ENCODE measurements around the gene ADAMTS6.
"Not testable (repeated sequence)": the region's sequence is repeated elsewhere in the genome, so short reads cannot be mapped to it uniquely, and the experiment has no call there.

ADAMTS6 gene

DNA sequence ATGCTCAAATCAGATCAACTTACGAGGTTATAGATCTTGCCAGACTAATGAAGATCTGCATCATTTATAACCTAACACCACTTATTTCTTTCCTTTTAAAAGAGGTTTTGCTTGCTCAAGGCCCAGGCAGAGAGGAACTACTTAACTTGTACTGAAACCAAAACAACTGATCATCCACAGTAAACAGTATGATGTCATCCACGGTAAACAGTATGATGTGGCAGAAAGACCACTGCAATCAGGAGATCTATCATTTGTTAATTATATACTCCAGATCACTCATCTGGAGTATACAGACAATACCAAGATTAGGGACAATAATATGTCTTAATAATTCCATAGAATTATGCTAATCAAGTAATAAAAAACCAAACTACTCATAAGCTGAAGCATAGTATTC lies 116.8 kb downstream of the ADAMTS6 start:
- DNase-seq (ENCODE audit: low read depth in 2 of 2): no peak

DNA sequence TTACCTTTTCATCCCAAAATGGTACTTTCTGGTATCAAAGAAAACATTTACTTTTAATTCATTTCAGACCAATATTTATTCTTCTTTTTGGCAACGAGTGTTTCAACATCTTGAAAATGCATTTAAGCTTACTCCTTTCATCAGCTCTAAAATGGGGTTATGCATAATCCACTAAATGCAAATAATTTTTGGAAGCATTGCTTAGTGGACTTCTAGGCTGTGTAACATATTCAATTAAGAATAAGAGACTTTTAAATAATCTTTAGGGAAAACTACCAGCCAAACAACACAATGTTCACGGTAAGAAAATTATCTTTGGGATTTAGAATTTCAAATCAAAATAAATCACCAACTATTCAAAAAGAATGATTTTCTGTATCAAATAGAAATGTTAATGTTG lies 118.2 kb downstream of the ADAMTS6 start:
- DNase-seq (ENCODE audit: low read depth in 2 of 2): no peak

DNA sequence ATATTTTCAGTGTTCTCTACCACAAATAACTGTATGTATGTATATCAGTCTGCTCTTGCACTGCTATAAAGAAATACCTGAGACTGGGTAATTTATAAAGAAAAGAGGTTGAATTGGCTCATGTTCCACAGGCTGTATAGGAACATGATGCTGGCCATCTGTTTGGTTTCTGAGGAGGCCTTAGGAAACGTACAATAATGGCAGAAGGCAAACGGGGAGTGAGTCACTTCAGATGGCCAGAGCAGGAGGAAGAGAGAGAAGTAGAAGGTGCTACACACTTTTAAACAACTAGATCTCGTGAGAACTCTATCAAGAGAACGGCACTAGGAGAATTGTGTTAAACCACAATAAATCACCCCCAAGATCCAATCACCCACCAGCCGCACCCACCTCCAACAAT lies 121.7 kb downstream of the ADAMTS6 start:
- DNase-seq (ENCODE audit: low read depth in 2 of 2): no peak

DNA sequence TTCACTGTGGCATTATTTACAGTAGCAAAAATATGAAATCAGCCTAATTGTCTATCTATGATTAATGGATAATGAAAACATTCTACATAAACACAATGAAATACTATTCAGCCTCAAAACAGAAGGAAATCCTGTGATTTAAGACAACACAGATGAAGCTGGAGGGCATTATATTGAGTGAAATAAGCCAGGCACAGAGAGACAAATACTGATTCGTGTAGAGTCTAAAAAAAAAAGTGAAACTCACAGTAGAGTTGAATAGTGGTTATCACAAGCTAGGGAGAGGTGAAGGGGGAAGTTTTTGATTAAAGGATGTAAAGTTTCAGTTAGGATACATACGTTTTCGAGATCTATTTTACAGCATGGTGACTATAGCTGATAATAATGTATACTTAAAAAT lies 122.2 kb downstream of the ADAMTS6 start:
- no peak for DNase-seq (ENCODE audit: low read depth in 2 of 2)

DNA sequence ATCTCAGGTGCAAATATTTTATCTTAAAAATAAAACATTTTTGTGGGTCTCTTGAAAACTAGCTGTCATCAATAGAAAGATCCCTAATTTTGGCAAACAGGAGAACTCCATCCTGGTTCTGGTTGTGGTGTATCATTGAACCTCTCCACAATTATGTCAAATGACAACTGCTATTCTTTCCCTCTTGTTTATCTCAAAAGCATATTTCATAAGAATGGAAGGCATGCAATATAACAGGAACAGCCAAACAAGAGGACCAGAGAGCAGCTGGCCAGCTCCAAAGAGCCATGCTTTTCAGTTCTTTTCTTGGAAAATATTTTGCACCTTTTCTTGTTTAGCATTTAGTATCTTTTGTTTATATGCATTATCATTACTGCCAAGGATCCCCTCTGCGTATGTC lies 125.4 kb downstream of the ADAMTS6 start:
- no peak for DNase-seq (ENCODE audit: low read depth in 2 of 2)

DNA sequence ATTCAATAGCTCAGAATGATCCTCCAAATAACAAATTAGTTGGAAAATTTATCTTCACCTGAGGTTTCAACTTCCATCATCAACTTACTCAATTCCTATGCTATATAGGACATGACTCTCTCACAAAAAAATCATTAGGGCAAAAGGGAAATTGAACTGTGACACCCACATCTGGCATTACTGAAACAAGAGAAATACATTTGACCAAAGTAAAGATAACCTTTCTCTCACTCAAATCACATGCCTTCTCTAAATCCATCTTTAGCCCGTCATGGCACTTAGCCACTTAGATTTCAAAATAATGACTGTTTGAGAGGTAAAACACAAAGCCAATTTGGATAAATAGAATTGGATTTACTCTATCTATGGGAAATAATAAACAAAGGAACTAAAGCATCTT lies 126.4 kb downstream of the ADAMTS6 start:
- DNase-seq (ENCODE audit: low read depth in 2 of 2): no peak

DNA sequence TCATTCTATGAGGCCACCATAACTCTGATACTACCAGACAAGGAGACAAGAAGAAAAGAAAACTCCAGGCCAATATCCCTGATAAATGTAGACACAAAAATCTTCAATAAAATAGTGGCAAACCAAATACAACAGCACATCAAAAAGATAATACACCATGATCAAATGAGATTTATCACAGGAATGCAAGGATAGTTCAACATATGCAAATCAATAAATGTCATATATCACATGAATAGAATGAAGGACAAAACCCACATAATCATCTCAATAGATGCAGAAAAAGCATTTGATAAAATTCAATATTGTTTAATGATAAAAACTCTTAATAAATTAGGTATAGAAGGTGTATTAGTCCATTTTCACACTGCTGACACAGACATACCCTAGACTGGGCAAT lies 139.9 kb downstream of the ADAMTS6 start:
- DNase-seq (ENCODE audit: low read depth in 2 of 2): no peak

DNA sequence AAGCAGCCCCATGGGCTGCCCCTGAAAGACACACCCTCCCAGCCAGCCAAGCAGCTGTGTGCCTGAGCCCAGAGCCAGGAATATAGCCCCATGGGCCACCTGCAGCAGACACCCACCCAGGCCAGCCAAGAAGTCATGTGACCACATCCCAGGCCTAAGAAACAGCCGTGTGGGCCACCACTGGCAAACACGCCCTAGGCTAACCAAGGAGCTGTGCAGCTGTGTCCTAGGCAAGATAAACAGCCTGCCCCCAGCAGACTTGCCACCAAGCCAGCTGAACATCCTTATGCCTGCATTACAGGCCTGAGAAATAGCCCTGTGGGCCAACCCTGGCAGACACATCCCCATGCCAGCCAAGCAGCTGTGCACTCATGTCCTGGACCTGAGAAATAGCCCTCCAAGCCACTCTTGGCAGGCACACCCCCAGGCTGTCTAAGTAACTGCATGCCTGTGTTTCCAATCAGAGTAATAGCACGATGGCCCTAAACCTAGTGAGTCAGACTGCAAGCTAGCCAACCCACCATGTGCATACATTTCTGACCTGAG lies 143.0 kb downstream of the ADAMTS6 start:
- DNase-seq (ENCODE audit: low read depth in 2 of 2): no peak

DNA sequence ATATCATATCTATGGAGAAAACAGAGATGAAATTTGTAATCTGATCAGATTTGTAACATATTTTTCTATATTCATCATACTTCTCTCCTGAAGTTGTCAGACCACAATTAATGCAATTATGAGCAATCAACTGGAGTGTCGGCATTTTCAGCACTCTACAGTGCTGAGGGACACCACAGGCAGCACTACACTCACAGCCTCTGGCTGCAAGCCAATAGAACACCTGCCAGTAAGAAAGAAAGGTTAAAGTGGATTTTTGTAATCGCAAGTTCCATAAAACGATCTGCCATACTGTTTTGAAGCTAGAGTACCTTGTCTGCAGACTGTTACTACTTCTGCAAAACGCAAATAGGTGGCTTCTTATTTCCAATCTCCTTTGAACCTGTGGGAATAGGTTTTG lies 147.6 kb downstream of the ADAMTS6 start:
- no peak for DNase-seq (ENCODE audit: low read depth in 2 of 2)

DNA sequence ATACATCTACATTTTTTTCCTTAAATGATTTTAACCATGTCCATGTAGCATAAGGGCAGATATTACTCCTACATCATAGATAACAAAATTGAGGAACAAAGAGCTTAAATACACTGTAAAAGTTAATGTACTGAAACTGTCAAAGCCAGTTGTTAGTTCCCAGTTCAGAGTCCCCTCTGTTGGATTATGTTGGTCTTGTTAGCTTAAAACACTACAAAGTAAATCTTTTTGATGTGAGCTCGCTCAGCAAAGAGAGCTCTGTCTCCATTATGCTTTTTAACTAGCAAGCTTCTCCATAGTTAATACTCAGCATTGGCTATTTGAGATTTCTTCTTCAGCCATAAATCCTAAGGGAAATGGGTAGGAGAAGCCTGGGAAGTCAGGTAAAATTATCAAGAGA lies 149.1 kb downstream of the ADAMTS6 start:
- no peak for DNase-seq (ENCODE audit: low read depth in 2 of 2)

DNA sequence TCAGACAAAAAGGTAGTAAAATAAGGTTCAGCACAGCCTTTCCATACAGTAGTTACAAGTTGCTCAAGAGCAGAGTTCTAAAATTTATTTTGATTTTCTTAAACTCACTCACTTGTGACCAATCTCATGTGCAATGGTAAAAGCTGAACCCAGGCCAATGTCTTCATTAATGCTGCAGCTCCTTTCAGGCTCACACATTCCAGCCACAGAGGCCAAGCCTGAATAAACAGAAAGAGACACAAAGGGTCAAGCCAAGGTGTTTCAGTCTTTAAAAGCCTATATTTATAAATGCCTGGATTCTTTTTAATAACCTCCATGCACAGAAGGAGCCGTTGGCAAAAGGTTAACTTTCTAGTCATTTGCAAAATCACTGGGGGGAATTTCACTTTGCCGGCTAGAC lies 152.5 kb downstream of the ADAMTS6 start:
- no peak for DNase-seq (ENCODE audit: low read depth in 2 of 2)

DNA sequence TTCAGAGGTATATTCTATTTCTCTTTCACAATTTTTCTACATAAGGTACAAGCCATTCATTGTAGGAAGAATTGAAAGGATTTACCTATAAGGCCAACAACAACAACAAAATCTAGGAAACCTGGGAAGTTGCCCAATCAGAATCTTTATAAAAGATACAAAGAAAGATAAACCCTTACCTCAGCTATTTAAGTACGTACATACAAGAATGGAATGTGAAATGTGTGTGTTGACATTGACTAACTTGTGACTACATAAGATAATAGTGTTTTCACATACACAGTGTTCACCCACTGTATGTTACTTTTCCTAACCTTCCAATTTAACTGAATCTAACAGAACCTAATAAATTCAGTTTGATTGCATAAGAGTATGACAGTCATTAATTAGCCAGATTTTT lies 154.1 kb downstream of the ADAMTS6 start:
- no peak for DNase-seq (ENCODE audit: low read depth in 2 of 2)

DNA sequence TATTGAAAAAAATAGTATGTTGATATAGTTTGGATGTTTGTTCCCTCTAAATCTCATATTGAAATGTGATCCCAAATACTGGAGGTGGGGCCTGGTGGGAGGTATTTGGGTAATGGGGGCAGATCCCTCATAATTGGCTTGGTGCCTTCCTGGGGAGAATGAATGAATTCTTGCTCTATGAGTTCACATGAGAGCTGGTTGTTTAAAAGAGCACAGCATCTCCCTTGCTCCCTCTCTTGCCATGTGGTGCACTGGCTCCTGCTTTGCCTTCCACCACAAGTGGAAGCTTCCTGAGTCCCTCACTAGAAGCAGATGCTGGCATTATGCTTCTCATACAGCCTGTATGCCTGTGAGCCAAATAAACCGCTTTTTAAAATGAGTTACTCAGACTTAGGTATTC lies 154.8 kb downstream of the ADAMTS6 start:
- no peak for DNase-seq (ENCODE audit: low read depth in 2 of 2)

DNA sequence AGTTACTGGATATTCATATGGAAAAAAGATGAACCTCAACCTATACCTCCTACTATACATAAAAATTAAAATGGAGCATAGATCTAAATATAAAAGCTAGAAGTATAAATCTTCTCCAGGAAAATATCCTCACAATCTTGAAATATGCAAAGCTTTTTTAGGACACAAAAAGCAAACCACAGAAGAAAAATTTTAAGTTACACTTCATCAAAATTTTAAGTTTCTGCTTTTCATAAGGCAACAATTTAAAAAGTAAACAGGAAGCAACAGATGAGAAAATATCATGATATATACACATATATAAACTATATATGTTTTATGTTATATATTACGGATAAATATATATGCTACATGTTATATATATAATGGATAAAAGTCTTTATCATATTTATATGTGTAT lies 157.5 kb downstream of the ADAMTS6 start:
- no peak for DNase-seq (ENCODE audit: low read depth in 2 of 2)

DNA sequence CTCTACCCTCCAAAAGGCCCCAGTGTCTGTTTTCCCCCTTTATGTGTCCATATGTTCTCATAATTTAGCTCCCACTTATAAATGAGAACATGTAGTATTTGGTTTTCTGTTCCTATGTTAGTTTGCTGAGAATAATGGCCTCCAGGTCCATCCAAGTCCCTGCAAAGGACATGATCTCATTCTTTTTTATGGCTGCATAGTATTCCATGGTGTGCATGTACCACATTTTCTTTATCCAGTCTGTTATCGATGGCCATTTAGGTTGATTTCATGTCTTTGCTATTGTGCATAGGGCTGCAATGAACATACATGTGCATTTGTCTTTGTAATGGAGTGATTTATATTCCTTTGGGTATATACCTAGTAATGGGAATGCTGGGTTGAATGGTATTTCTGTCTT lies 161.0 kb downstream of the ADAMTS6 start:
- DNase-seq (ENCODE audit: low read depth in 2 of 2): not testable (repeated sequence)

DNA sequence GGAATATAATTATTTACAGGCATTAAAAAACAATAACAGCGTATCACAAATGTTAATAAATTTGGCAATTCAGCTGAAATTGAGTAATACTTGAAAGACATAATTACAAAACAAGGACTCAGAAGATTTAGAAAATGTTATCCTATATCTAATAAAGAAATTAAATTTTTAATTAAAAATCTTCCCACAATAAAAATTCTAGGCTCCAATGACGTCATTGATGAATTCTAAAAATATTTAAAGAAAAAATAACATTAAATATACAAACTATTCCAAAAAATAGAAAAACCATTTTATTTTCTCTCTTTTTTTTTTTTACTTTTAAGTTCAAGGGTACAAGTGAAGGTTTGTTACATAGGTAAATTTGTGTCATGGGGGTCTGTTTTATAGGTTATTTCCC lies 161.5 kb downstream of the ADAMTS6 start:
- DNase-seq (ENCODE audit: low read depth in 2 of 2): no peak

DNA sequence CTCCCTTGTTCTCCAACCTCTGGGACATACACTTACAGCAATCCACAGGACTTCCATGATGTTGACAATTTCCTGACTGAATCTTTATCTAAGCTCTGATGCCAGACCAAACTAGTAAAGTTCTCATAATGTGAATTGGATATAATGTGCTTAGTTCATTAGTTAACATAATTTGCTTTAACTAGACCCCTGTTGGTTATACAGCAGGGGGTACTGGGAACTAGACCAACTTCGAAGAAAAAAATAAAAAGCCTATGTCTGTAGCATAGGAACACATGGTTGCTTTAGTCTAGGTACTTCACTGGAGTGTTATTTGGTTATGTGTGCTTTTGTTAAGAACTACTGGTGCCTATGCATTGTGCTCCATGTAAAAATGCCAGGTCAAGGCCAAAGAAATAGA lies 173.8 kb downstream of the ADAMTS6 start:
- DNase-seq (ENCODE audit: low read depth in 2 of 2): no peak

DNA sequence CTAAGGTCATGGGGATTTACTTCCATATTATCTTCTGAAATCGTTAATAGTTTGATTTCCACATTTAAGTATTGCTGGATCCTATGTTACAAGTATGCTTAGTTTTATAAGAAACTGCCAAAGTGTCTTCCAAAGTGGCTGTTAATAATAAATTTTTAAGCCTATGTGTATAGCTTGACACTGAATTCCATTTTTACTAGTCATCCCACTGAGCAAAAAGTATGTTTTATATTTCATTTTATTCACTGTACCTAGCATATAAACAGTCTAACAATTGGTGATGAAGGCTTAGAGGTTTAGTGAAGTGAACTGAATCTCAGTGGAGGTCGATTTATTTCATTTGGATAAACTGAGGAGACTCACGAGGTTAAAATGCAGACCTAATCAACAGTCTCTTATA lies 174.6 kb downstream of the ADAMTS6 start:
- DNase-seq (ENCODE audit: low read depth in 2 of 2): no peak

DNA sequence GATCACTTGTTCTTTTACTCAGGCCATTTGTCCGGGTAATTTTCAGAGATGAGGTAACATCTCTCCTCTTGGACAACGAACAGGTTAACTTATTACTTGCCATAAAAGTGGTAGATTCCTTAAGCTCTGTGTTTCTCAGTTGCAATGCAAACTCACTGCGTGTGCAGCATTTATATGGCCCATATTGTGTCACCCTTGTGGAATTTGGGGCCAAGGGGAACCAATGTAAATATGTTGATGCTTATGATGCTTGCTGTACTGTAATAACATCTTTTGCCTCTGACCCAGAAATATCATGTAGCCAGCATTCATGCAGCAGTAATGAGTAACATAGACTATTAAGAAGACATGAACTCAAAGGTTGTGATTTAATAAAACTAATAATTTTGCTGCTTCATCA lies 175.8 kb downstream of the ADAMTS6 start:
- DNase-seq (ENCODE audit: low read depth in 2 of 2): no peak

DNA sequence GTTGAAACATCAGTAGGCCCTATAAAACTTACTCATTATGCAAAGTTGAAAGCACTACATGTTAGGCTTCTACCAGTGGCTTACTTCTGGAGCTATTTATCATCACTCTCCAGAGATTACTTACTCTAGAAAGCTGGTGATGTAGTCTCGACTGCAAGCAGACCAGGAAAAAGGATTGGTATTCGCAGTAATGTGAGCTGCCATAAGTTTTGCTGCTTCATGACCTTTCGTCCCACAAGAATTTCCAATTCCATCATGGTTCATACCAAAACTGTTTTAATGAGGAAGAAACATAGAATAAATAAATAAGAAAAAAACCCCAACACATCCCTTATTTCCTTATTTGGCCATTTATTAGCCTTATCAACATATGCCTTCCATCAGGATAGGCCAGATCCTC lies 181.9 kb downstream of the ADAMTS6 start:
- DNase-seq (ENCODE audit: low read depth in 2 of 2): no peak

DNA sequence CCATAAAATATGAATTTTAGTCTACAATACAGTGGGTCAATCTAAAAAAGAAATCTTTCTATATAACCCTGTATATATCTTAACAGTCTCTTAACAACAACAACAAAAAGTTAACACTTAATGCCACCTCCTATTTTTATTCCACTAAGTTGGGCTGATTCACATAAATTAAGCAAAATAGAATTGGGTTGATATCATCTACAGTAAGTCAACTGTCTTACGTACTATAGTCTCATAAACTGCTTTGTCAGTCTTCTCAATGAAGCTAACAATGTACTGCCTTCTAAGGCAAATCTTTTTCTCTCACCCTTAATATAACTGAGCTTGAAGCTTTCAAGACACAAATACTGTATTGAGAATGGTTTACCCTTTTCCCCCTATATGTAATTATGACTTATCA lies 185.7 kb downstream of the ADAMTS6 start:
- DNase-seq (ENCODE audit: low read depth in 2 of 2): no peak

DNA sequence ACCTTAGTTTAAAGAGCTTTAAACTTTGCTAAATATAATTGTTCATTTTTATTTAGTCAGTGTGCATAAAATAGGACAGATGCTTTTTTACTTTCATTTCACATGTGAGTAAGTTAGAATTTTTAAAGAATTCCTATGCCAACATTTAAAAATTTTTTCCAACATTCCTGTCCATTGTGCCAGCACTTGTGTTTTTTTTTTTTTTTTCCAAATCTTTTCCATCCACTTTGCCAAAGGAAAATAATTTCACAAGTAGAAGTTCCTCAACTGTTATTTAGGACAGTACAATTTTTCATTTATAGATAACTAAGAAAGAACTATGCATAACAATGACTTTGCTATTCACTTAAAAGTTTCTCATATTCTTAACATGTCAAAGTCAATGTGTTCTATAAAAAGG lies 189.5 kb downstream of the ADAMTS6 start:
- DNase-seq (ENCODE audit: low read depth in 2 of 2): no peak

DNA sequence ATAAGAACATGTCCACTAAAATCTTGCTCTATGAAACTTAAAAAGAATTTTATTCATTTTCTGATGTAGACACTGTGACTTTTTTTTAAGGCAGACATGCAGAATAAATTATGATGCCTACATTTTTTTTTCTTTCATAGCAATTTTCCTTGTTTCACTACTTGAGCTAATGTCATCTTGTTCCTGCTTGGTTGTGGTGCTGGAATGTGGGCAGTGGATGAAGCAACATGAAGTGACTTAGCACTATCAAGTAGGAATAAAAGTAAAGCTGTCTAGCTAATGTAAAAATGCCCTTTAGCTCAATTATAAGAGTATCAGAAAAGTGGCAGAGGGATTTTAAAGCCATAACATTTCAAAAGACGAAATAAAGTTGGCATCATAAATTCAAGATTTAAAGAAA lies 191.0 kb downstream of the ADAMTS6 start:
- no peak for DNase-seq (ENCODE audit: low read depth in 2 of 2)

DNA sequence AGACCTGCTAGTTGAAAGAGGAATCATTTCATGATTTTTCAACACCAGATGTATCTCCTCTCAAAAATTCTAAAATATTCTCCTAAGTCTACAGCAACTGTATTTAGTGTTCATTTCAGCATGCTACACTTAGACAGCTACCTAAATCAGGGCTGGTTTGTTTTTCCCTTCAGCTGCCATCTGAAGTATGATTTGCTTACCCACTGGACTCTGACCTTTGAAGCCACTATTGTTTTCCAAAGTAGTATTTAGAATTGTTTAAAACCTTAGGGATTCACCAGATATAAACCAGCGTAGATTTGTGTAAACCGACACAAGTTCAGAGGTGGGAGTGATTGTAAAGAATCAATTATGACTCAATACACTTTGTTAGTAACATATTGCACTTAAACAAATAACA lies 193.1 kb downstream of the ADAMTS6 start:
- no peak for DNase-seq (ENCODE audit: low read depth in 2 of 2)

DNA sequence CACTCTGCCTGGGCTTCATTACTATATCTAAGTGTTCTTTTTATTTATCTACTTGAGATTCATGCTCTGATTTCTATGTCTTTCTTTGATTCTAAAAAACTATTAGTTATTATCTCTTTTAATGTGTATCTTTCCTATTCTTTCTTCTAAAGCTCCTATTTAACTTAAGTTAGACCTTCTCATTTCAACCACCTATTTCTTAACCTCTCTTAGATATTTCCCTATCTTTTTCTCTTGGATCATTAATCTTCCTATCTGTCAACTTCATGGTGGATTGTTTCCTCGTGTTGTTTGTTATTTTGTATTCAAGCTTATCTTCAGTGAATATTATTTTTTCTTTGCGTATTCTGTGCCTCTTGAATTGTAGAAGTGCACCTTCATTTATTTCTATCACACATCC lies 202.1 kb downstream of the ADAMTS6 start:
- no peak for DNase-seq (ENCODE audit: low read depth in 2 of 2)
